SU-DHL-6 (cell line): ENCODE results near the gene ARFGEF3.

Source experiments
- H2AFZ ChIP-seq: fragments of 200-600 bp; sonication (generic); 2 replicates; pipeline ENCODE4 v1.6.1; 2014; ENCODE audit warnings: low read depth, mild to moderate bottlenecking, moderate library complexity, mixed read lengths, antibody characterized with exemption, low read length; ENCODE audit not compliant: severe bottlenecking
- H3F3A ChIP-seq: fragments of 200-600 bp; shearing (Covaris generic); 2 replicates; pipeline ENCODE4 v1.6.0; 2016; ENCODE audit warnings: antibody characterized with exemption, mild to moderate bottlenecking; ENCODE audit not compliant: insufficient read depth
- H3K27ac ChIP-seq: fragments of 200-600 bp; sonication (generic); 2 replicates; pipeline ENCODE4 v1.5.1; 2016; ENCODE audit warnings: low read depth, mild to moderate bottlenecking, low read length, moderate library complexity, mixed read lengths
- H3K27me3 ChIP-seq: fragments of 200-600 bp; sonication (generic), shearing (Covaris generic); 2 replicates; pipeline ENCODE4 v1.6.0; 2014; ENCODE audit warnings: mild to moderate bottlenecking, low read length
- H3K36me3 ChIP-seq: fragments of 200-600 bp; sonication (generic); 2 replicates; pipeline ENCODE4 v1.6.1; 2014; ENCODE audit warnings: mild to moderate bottlenecking, low read length, mixed read lengths
- H3K4me2 ChIP-seq: fragments of 300-600, 200-600 bp; shearing (Covaris generic), sonication (generic); 2 replicates; pipeline ENCODE4 v1.6.0; 2014; ENCODE audit warnings: low read length, low read depth, mild to moderate bottlenecking; ENCODE audit not compliant: poor library complexity, severe bottlenecking
- H3K4me3 ChIP-seq: fragments of 200-600 bp; sonication (generic); 2 replicates; pipeline ENCODE4 v1.5.1; 2014; ENCODE audit warnings: antibody characterized with exemption, low read length, mild to moderate bottlenecking, mixed read lengths; ENCODE audit not compliant: insufficient read depth, poor library complexity, severe bottlenecking
- H3K79me2 ChIP-seq: fragments of 200-600 bp; sonication (generic); 2 replicates; pipeline ENCODE4 v1.6.1; 2014; ENCODE audit warnings: mild to moderate bottlenecking, low read length, moderate library complexity; ENCODE audit not compliant: insufficient read depth
- H3K9ac ChIP-seq: fragments of 200-600 bp; sonication (generic); 2 replicates; pipeline ENCODE4 v1.7.0; 2014; ENCODE audit warnings: mild to moderate bottlenecking, low read length
- H3K9me2 ChIP-seq: fragments of 200-600 bp; sonication (generic); replicated peaks from 2 replicates; pipeline ENCODE4 v1.6.1; 2014; ENCODE audit warnings: low read length; ENCODE audit not compliant: insufficient read depth
- H3K9me3 ChIP-seq: fragments of 200-600 bp; sonication (generic); 2 replicates; pipeline ENCODE4 v1.6.1; 2014; ENCODE audit warnings: low read length, mixed read lengths; ENCODE audit not compliant: insufficient read depth
- H4K20me1 ChIP-seq: fragments of 200-600 bp; sonication (generic); 2 replicates; pipeline ENCODE4 v1.6.1; 2014; ENCODE audit warnings: low read depth, mild to moderate bottlenecking, antibody characterized with exemption, low read length, moderate library complexity, mixed read lengths
- CTCF ChIP-seq: fragments of 200-600 bp; sonication (generic); IDR thresholded peaks from one replicate; pipeline ENCODE4 v1.5.1; 2017; ENCODE audit warnings: antibody characterized with exemption, mild to moderate bottlenecking, low read length, moderate library complexity; ENCODE audit not compliant: insufficient read depth, poor library complexity, severe bottlenecking
- EZH2phosphoT487 ChIP-seq: fragments of 200-600 bp; sonication (generic), shearing (Covaris generic); conservative IDR thresholded peaks from 2 replicates; pipeline ENCODE4 v1.6.1; 2018; ENCODE audit warnings: mild to moderate bottlenecking, antibody characterized with exemption, low read length, moderate library complexity, mixed read lengths

ARFGEF3 gene

GRCh38 chr6:138227316-138227781 lies 65.6 kb downstream of the ARFGEF3 start:
- no peak overlapping the region for H3K27ac ChIP-seq
- no peak overlapping the region for H3K4me3 ChIP-seq
- H3K4me2 ChIP-seq: no peak overlapping the region

GRCh38 chr6:138229072-138229471 lies 67.3 kb downstream of the ARFGEF3 start:
- no peak overlapping the region for H3K27ac ChIP-seq
- no peaks in the 10 kb centered on the region for H3K27me3 ChIP-seq
- H3K9ac ChIP-seq: no peak overlapping the region
- no peaks in the 10 kb centered on the region for H3K9me2 ChIP-seq
- H3K9me3 ChIP-seq: no peaks in the 10 kb centered on the region
- no peaks in the 10 kb centered on the region for H3F3A ChIP-seq
- H2AFZ ChIP-seq: no peak overlapping the region
- no peaks in the 10 kb centered on the region for H3K36me3 ChIP-seq
- H3K79me2 ChIP-seq: no peaks in the 10 kb centered on the region
- H3K4me2 ChIP-seq: no peak overlapping the region
- TF ChIP-seq EZH2phosphoT487: no peak
- TF ChIP-seq CTCF: no peak
- H4K20me1 ChIP-seq: no peaks in the 10 kb centered on the region
- no peak overlapping the region for H3K4me3 ChIP-seq

More at GRCh38 chr6:138227316-138227781, 65.6 kb downstream of the ARFGEF3 start:
- Histone ChIP-seq H3K9me2 (no peaks in the 10 kb centered on the region), H3F3A (no peaks in the 10 kb centered on the region), H3K36me3 (no peaks in the 10 kb centered on the region), H3K79me2 (no peaks in the 10 kb centered on the region), H3K9ac (no peak overlapping the region), H3K27me3 (no peaks in the 10 kb centered on the region), H2AFZ (no peak overlapping the region), H4K20me1 (no peaks in the 10 kb centered on the region), H3K9me3 (no peaks in the 10 kb centered on the region)
- no peak for TF ChIP-seq EZH2phosphoT487
- no peak for TF ChIP-seq CTCF

GRCh38 chr6:138229663-138230179 lies 68.0 kb downstream of the ARFGEF3 start:
- Histone ChIP-seq H3K36me3 (no peaks in the 10 kb centered on the region), H3K27ac (no peak overlapping the region), H3K9ac (no peak overlapping the region), H3K4me3 (no peak overlapping the region), H3F3A (no peaks in the 10 kb centered on the region), H2AFZ (no peak overlapping the region), H3K9me2 (no peaks in the 10 kb centered on the region), H3K9me3 (no peaks in the 10 kb centered on the region), H4K20me1 (no peaks in the 10 kb centered on the region), H3K27me3 (no peaks in the 10 kb centered on the region), H3K4me2 (no peak overlapping the region), H3K79me2 (no peaks in the 10 kb centered on the region)
- TF ChIP-seq CTCF: no peak
- TF ChIP-seq EZH2phosphoT487: no peak
